NCI-H1694 treated with DMSO at 0.1 percent for 48 hours (cell line): ENCODE results near the gene AATK.

Experiments
- DNase-seq: peaks from one replicate; lab custom pipeline; 2025; lab: John Stamatoyannopoulos, UW

AATK gene

DNA sequence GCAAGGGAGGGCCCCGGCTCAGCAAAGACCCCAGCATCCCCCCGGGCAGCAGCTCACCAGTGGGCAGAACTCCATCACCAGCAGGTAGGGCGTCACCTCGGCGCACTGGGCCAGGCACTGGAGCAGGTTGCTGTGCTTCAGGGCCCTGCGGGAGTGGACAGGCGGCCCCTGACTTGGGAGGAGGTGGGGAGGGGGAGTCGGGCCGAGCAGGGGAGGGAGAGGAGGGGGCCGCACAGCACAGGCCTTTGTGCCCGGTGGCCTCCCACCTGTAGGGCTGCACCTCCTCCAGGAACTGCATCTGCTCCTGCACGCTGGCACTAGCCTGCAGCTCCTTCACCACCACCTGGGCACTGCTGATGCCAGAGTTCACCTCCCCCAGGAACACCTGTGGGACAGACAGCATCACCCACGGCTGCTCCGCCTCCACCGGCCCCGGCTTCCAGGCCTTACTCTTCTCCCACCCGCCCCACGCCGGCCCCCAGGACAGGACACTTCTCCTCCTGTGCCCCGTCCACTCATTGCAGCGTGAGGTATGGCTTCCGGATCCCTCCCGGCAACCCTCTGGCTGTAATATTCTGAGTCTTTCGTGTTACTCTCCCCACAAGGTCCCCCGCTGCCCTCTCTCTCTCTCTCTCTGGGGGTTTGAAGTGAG is 38.4 kb downstream of the AATK start:
- DNase-seq: no peak

DNA sequence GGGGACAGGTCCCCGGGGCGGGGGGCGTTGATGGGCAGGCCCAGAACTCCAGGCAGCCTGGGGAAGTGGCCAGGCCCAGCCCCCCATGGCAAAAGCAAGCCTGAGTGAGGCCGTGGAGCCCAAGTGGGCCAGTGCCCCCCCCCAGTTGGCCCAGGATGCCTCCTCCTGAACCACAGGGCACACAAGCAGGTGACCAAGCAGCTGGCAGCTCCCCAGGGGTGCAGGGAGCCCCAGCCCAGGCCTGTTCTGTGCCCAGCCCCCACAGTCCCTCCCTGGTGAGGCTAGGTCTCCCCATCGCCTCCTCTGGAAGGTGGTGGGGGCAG is 38.9 kb downstream of the AATK start:
- no peak for DNase-seq

DNA sequence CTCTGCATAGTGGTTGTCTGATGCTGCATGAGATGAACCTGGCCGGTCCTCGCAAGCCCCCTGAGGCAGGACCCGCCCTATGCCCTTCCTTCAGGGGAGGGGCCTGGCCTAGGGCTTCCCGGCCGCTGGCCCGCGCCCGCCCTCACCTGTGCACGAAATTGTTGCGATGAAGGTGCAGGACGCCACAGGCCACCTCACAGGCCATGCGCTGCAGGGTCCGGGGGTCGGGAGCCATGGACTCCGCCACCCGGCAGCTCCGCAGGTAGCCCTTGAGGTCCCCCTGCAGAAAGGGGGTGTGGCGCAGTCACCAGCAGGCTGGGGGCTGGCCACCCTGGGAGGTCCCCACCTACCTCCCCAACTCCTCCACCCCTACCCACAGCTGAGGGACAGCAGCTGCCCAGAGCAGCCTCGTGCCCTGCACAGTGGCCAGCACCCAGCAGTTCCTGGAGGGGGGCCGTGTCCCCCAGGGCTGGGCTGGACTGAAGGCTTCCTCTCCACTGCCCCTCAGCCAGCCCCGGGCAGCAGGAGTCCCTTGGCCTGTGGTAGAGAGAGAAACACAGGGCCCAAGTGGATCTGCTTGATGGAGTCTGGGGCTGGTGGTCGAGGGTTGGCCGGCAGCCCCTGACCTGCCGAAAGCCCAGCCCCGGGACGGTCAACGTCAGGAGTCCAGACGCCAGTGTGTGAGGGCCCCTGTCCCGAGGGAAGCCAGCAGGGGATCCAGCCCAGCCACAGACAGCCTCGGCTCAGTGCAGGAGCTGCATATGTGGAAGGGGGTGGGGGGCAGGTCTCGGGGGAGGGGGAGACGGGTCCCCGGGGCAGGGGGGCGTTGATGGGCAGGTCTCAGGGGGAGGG is 39.5 kb downstream of the AATK start:
- no peak for DNase-seq

DNA sequence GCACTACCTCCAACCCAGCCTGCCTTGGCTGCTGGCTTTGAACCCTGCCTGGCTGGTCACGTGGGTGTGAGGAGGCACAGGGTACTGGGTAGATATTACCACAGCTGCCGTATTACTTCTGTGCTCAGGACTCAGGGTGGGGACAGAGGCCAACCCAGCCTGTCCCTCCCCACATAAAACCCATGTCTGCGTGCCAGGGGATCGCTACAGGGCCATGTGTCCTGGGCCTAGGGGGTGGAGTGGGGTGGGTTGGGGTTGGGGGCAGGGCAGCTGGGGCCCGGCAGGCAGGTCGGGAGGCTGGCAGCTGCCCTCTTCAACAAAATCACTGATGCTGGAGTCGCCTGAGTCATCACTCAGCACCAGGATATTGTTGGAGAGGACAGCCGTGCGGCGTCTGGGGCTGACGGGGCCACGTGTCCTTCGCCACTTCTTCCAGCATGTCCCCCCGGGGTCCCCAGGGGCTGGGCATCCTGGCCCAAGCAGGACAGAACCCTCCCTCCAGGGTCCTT is 40.4 kb downstream of the AATK start:
- no peak for DNase-seq

GRCh38 chr17:81124377-81124776 is 41.6 kb downstream of the AATK start:
- no peak for DNase-seq

DNA sequence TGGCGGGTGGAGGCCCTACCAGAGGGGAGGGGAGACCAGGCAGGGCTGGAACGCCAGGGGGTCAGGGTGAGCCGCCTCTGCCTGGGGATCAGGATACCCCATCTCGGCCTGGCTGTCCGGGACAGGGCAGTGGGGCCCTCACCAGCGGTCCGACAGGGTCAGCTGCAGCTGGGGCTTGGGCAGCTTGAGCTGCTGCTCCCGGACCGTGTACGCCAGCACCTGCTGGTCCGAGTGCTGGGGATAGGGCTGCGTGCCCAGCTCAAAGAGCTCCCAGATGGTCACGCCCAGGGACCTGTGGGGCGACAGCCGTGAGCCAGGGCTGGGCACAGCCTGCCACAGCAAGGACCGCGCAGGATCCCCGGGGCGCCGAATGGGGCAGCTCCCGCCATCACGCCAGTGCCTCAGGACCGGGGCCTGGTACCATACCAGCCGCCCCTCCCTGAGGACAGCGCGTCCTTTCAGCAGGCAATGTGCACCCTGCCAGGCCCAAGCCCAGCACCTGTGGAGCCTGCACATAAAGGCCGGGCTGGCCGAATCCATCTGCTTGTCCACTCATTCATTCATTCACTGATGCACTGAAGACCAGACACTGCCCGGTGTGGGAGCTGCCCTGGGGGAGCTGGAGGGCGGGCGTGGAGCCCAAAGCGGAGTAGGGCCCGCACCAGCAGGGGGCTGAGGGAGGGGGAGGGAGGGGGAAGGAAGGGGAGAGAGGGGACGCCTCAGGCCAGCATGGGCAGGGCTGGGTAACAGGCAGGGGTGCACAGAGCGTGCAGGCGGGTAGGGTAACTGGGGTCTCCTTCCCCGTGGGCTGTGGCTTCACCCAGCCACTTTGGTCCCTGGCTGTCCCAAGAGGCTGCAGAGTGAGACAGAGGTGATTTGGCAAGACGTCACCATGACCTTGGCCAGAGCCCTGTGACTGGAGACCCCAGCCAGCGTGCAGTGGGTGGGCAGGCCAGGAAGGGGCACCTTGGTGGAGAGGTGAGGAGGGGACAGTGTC is 42.7 kb downstream of the AATK start:
- no peak for DNase-seq

DNA sequence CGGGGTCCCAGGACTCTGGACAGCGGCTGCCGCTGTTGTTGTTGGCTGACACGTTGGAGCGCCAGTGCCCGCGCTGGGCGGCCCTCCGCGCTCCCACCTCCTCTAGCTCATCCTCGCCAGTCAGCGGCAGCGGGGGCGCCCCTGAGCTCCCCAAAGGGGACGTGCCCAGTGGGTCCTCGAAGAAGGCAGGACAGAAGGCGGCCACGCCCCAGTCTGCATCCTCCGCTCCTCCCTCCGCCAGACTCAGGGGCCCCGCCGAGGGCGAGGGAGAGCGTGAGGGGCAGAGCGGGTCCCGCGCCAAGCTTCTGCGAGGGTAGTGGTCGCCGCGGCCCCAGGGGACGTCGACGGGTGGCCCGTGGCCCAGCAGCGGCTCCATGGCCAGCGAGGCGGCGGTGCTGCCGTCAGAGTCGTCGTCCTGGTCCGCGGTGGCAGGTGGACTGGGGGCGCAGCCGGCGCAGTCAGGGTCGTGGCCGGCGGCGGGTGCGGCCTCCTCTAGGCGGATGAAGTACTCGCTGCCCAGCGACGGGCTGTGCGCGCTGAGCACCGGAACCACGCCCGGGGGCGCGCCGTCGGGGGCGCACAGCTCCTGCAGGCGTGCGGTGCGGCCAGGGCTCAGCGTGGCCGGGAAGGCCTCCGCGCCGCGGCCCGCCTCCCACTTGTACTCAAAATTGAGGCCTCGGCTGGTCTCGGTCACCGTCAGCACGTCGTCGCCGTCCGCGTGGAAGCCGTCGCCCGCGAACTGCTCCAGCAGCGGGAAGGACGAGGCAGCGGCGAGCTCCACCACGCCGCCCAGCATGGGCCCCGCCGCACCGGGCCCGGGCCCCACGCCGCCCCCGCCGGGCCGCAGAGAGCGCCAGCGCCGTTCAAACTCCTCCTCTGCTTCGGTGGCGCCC is 43.9 kb downstream of the AATK start:
- DNase-seq: no peak

- no peak for DNase-seq
Measured at GRCh38 chr17:81120695-81121621, 45.1 kb downstream of the AATK start.

- no peak for DNase-seq
Measured at GRCh38 chr17:81120149-81120484, 45.9 kb downstream of the AATK start.

GRCh38 chr17:81119223-81120148 is 46.5 kb downstream of the AATK start:
- DNase-seq: no peak

GRCh38 chr17:81118308-81119221 is 47.5 kb downstream of the AATK start:
- no peak for DNase-seq

GRCh38 chr17:81117672-81118198 is 48.3 kb downstream of the AATK start:
- DNase-seq: no peak

- no peak for DNase-seq
Measured at GRCh38 chr17:81116704-81117103, 49.3 kb downstream of the AATK start.

DNA sequence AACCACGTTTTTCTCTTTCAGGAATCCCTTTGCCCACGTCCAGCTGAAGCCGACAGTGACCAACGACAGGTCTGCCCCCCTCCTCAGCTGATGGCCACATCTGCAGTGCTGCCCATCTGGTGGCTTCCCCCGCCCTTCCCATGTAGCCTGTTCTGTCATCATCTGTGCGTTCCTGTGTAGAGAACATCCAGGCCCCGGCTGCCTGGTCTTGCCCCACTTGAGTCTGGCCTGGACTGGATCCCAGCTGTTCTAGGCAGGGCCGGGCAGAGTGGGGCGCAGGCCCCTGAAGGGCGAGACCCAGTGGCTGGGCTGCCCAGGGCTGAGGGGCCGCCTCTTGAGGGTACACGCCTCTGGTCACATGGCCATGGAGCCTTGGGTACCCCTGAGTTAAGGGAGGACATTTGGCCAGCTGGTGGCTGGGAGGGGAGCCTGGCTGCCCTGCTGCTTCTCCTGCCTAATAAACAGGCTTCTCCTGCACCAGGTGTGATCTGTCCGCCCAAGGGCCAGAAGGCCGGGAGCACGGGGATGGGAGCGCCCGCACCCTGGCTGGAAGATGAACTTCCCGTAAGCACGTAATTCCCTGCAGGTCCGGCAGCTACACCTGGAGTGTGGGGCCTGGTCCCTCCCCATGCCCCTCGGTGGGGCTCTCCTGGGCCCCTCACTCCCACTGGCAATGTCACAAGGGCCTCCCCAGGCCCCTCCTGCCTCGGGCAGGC is 50.1 kb downstream of the AATK start:
- DNase-seq: no peak

DNA sequence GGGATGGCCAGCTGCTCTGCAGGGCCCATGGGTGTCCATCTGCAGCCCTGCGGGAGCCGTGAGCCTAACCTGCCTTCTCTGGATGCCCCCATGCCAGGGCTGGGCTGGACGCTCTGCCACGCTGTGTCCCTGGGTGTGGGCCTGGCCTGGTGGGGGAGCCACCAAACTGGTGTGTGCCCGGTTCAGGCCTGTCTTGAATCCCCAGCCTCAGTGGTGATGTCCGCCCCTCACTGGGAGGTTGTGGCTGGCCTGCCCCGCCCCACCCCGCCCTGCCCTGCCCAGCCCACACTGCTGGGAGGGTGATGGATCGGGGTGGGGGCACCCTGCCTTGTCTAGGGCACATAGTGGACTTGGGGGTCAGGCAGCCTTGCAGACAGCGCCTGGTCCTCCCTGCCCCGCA is 50.8 kb downstream of the AATK start:
- DNase-seq: no peak

DNA sequence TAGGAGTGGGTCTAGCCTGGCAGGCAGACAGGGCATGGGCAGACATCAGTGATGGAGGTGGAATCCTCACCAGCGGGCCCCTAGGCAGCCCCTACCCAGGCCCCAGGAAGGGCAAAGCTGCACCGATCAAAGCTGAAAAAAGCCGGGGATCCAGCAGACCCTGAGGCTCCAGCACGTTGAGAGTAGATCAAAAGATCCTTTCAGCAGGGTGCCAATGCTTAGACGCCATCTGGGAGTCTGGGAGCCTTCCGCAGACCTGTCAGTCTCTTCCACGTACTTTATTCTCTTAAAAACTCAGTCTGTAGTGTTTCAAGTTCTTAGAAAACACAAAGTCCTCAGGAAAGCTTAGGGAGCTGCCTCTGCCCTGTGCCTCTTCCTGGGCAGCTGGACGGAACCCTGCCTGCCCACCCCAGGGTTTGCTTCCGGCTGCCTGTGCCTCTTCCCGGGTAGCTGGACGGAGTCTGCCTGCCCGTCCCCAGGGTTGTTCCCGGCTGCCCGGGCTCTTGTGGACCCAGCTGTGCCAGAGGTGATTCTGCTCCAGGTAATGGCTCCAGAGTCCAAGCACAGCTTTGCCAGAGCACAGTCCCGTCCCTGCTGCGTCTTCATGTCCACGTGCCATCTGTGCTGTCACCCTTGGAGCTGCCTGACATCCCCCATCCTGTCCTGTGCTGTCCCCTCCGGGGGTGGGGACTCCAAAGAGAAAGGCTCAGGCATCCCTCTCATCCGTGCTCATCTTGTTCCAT is 51.5 kb downstream of the AATK start:
- no peak for DNase-seq
